GM13977 (cell line): ENCODE results near the gene RASAL2.

ENCODE experiments used
- DNase-seq: peaks from one replicate; pipeline ENCODE4 v3.0.0; 2012; ENCODE audit warnings: low spot score
- in situ Hi-C: fragments of 300-500 bp; cut with MboI; formaldehyde crosslinking; loops from one replicate; pipeline ENCODE4 v1.12.0; 2022; ENCODE audit warnings: low sequenced_read_pairs, low pct_unique_long_range_greater_than_20kb, mixed read lengths, inconsistent platforms; ENCODE audit not compliant: unreplicated experiment
- TF ChIP-seq, protein P1 (sequence below): IDR thresholded peaks from 2 replicates; pipeline ENCODE4 v1.5.1; 2012; ENCODE audit warnings: mild to moderate bottlenecking, control low read depth; ENCODE audit not compliant: insufficient read depth; ENCODE audit errors: extremely low read depth, missing control alignments

Gene RASAL2

DNA sequence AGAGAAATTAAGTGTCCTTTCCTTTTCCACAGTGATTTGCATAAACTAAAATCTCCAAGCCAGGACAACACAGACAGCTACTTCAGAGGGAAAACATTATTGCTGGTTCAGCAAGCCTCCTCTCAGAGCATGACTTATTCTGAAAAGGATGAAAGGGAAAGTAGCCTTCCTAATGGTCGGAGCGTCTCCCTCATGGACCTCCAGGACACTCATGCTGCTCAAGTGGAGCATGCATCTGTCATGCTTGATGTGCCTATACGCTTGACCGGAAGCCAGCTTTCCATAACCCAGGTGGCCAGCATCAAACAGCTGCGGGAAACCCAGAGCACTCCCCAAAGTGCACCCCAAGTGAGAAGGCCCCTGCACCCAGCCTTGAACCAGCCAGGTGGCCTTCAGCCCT, 363.7 kb downstream of the RASAL2 start:
- TF ChIP-seq, protein P1, sequence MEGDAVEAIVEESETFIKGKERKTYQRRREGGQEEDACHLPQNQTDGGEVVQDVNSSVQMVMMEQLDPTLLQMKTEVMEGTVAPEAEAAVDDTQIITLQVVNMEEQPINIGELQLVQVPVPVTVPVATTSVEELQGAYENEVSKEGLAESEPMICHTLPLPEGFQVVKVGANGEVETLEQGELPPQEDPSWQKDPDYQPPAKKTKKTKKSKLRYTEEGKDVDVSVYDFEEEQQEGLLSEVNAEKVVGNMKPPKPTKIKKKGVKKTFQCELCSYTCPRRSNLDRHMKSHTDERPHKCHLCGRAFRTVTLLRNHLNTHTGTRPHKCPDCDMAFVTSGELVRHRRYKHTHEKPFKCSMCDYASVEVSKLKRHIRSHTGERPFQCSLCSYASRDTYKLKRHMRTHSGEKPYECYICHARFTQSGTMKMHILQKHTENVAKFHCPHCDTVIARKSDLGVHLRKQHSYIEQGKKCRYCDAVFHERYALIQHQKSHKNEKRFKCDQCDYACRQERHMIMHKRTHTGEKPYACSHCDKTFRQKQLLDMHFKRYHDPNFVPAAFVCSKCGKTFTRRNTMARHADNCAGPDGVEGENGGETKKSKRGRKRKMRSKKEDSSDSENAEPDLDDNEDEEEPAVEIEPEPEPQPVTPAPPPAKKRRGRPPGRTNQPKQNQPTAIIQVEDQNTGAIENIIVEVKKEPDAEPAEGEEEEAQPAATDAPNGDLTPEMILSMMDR, result no peak
- DNase-seq, result no peak
- in situ Hi-C loops, result no loop called here

DNA sequence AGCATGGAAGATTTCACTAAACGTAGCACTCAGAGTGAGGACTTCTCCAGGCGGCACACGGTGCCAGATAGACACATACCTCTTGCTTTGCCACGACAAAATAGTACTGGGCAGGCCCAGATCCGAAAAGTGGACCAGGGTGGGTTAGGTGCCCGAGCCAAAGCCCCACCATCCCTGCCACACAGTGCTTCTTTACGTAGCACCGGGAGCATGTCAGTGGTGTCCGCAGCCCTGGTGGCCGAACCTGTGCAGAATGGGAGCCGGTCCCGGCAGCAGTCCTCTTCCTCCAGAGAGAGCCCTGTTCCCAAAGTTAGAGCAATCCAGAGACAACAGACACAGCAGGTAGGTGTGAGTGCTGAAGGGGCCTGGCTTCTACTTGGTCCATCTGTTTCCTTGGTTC, 364.3 kb downstream of the RASAL2 start:
- TF ChIP-seq, protein P1, result no peak
- no peak for DNase-seq
- in situ Hi-C loops, result no loop called here

DNA sequence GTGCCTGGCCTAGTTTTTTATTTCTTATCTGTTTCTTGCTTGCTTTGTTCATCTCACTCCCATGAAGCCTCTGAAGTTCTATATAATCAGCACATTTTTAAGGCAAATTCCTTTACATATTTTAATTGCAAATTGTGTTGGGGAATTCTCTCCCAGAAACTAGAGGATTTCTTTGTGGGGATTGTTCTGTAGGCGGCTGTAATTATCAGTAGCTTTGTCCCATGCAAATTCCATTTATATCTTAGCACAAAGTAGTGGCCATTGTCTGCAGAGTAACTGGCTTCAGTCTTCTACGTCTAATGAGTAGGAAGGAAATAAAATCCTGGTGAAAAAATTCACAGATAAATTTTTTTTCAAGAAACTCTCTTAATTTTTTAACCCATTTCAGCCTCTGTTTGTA, 367.2 kb downstream of the RASAL2 start:
- DNase-seq, result no peak
- in situ Hi-C loops, result no loop called here
- TF ChIP-seq, protein P1, result no peak

DNA sequence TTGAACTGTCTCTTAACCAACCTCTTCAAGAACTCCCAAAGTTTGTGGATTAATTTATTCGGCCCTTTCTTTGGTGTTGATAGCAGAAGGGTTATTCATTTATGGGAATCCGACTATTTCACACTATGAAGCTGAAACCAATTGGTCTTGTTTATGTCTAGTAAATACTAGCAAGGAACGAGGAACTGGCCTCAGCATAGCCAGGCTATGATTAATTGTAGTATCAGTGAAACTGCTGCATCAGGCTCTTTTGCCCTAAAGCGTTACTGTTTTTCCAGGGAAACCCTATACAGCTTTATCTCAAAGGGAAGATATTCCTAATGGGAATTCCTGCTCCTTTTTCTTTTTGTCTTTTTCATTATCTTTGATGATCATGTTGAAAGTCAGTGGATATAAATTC, 367.8 kb downstream of the RASAL2 start:
- DNase-seq, result no peak
- TF ChIP-seq, protein P1, result no peak
- in situ Hi-C loops, result no loop called here

DNA sequence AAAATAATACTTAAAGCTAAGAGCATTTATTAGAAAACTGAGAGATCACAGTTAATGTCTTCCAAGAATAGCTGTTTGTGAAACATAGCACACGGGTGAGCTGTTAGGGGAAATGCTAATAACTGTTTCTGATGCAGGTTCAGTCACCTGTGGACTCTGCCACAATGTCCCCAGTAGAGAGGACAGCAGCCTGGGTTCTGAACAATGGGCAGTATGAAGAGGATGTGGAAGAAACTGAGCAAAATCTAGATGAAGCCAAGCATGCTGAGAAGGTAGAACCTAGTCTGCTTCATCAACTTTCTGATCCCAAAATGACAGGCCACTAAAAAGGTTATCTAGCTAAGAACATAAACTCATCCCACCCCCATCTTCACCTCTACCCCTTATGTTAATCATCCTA, 370.2 kb downstream of the RASAL2 start:
- no peak for DNase-seq
- in situ Hi-C loops, result no loop called here
- TF ChIP-seq, protein P1, result no peak

DNA sequence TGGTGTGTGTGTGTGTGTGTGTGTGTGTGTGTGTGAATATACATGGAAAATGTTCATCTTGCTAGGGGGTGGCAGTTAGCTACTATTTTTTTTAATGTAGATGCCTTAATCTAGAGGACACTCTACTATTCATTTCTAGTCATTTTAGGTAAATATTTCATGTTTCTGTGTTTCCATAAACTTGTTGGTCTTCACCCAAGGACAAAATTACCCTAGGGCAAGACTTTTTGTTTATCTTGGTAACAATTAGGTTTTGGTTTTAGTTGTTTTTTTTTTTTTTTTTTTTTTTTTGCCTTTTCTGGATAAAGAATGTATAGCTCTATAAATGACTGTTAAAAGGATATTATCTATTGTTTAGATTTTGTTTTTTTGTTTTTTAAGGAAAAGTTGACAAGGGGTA, 370.7 kb downstream of the RASAL2 start:
- TF ChIP-seq, protein P1, result no peak
- in situ Hi-C loops, result no loop called here
- no peak for DNase-seq

DNA sequence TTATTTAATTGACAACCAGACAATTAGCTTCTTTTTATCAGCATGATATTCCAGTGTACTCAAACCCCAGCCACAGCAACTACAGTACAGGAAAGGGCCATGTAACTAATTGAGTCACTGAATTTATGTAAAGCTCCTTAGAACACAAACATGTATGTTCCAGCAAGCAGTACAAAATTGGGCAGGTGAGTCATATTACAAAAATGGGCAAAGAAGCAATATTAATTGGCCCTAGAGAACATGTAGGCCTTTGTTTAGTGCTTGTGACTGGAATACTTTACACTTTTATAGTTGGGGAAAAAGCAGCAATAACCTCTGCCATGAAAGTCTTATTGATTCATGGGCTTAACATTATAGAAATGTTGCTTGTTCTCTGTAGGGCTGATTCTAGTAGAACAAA, 371.1 kb downstream of the RASAL2 start:
- DNase-seq, result no peak
- TF ChIP-seq, protein P1, result no peak
- in situ Hi-C loops, result no loop called here
